Osteocyte (in vitro differentiated cells): ENCODE data around the gene GLP2R. TPM values are rescaled to one million over a fixed set of nuclear protein-coding genes. Genes with fewer than 3 reads are reported as not detected.

Experiments
- DNase-seq: peaks from one replicate; pipeline ENCODE4 v3.0.0; 2021; ENCODE audit warnings: mixed read lengths; ENCODE audit not compliant: unreplicated experiment; ENCODE audit errors: extremely low spot score
- H3K27ac Mint-ChIP-seq: one replicate; pipeline ENCODE4 v1.8.0; 2021; ENCODE audit warnings: mild to moderate bottlenecking, mixed read lengths; ENCODE audit not compliant: unreplicated experiment
- H3K27me3 Mint-ChIP-seq: one replicate; pipeline ENCODE4 v1.8.0; 2021; ENCODE audit warnings: mixed read lengths; ENCODE audit not compliant: unreplicated experiment
- H3K36me3 Mint-ChIP-seq: one replicate; pipeline ENCODE4 v1.8.0; 2021; ENCODE audit warnings: mixed read lengths; ENCODE audit not compliant: unreplicated experiment
- H3K4me1 Mint-ChIP-seq: one replicate; pipeline ENCODE4 v1.8.0; 2021; ENCODE audit warnings: mixed read lengths; ENCODE audit not compliant: unreplicated experiment
- H3K4me3 Mint-ChIP-seq: one replicate; pipeline ENCODE4 v1.8.0; 2021; ENCODE audit warnings: mild to moderate bottlenecking, moderate library complexity, mixed read lengths; ENCODE audit not compliant: unreplicated experiment
- H3K9me3 Mint-ChIP-seq: one replicate; pipeline ENCODE4 v1.8.0; 2021; ENCODE audit warnings: mixed read lengths; ENCODE audit not compliant: unreplicated experiment
- CTCF ChIP-seq: fragments of 200-600 bp; sonication (generic); IDR thresholded peaks from 2 replicates; pipeline ENCODE4 v1.5.0; 2021; ENCODE audit warnings: antibody characterized with exemption, mild to moderate bottlenecking, moderate library complexity
- total RNA-seq: library from RNA; stranded (reverse); gene quantifications from 2 replicates; pipeline ENCODE4 v1.2.1, GENCODE V29; 2021

Gene GLP2R
- total RNA-seq, 1 donor from 2014 or later, result 3.2 TPM

GRCh38 chr17:9798008-9798407 is 27.7 kb upstream of the GLP2R start:
- H3K27ac Mint-ChIP-seq, result no peak overlapping the region
- no peaks in the 10 kb centered on the region for H3K27me3 Mint-ChIP-seq
- no peaks in the 10 kb centered on the region for H3K36me3 Mint-ChIP-seq
- H3K4me1 Mint-ChIP-seq, result peaks cover 21% of the 10 kb centered on the region
- no peak overlapping the region for H3K4me3 Mint-ChIP-seq
- TF ChIP-seq CTCF, result no peak
- no peak for DNase-seq
- no peaks in the 10 kb centered on the region for H3K9me3 Mint-ChIP-seq

GRCh38 chr17:9798724-9799123 is 27.0 kb upstream of the GLP2R start:
- no peak overlapping the region for H3K4me3 Mint-ChIP-seq
- no peak for TF ChIP-seq CTCF
- no peaks in the 10 kb centered on the region for H3K36me3 Mint-ChIP-seq
- peaks cover 25% of the 10 kb centered on the region for H3K4me1 Mint-ChIP-seq
- H3K27ac Mint-ChIP-seq, result no peak overlapping the region
- H3K9me3 Mint-ChIP-seq, result no peaks in the 10 kb centered on the region
- no peak for DNase-seq
- H3K27me3 Mint-ChIP-seq, result no peaks in the 10 kb centered on the region

DNA sequence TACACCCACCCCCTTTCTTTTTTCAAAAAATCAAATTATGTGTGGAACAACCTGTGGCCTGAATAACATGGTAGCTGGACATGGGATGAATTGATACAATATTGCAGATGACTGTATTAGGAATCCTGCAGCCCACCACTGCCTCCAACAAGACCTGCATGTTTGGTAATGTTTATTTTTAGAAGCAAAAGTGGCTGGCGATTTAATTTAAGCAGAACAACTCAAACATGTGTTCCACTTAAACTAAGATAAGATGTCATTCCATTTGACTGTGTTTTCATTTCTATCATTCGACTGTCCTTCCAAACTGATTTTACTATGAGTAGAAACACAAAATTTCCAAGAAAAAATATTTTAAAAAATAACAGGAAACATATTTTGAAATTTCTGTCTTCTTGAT is 24.2 kb upstream of the GLP2R start:
- TF ChIP-seq CTCF, result no peak
- Mint-ChIP-seq H3K4me3 (no peak overlapping the region), H3K9me3 (peaks cover 12% of the 10 kb centered on the region), H3K36me3 (peaks cover 4% of the 10 kb centered on the region), H3K27ac (peak overlapping the region; percentile 82), H3K27me3 (peaks cover under 1% of the 10 kb centered on the region), H3K4me1 (peaks cover 25% of the 10 kb centered on the region)
- DNase-seq, result no peak

DNA sequence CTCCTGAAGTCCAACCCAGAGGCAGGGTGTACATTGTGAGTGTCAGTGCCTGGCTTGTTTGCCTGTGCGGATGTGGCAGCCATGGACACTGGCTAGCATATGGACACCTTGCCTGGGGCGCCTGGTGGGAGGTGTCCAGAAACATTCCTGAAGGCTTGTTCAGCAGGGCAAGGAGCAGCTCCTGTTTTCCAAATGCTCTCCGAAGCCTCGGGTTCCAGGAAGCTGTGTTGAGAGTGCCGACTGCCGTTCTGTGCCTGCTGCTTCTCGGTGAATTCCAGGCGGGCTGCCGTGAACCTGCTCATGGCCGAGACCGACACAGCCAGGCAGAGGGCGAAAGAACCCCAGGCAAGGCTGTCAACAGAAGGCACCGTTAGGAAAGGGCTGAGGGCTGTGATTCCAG is 23.4 kb upstream of the GLP2R start:
- Mint-ChIP-seq H3K27me3 (peaks cover 2% of the 10 kb centered on the region), H3K4me1 (peaks cover 25% of the 10 kb centered on the region), H3K27ac (peak overlapping the region; percentile 82), H3K9me3 (peaks cover 12% of the 10 kb centered on the region), H3K4me3 (no peak overlapping the region), H3K36me3 (peaks cover 4% of the 10 kb centered on the region)
- peak; percentile 27 for TF ChIP-seq CTCF
- peak; percentile 90 for DNase-seq

- Mint-ChIP-seq H3K4me3 (no peak overlapping the region), H3K9me3 (peaks cover 12% of the 10 kb centered on the region), H3K27me3 (peaks cover 2% of the 10 kb centered on the region), H3K36me3 (peaks cover 4% of the 10 kb centered on the region), H3K4me1 (peaks cover 25% of the 10 kb centered on the region), H3K27ac (peak overlapping the region; percentile 82)
- DNase-seq, result no peak
- peak; percentile 20 for TF ChIP-seq CTCF
Observed at GRCh38 chr17:9802697-9803096, 23.0 kb upstream of the GLP2R start.
